ENCODE measurements around the gene GLB1L.

The GLB1L gene

DNA sequence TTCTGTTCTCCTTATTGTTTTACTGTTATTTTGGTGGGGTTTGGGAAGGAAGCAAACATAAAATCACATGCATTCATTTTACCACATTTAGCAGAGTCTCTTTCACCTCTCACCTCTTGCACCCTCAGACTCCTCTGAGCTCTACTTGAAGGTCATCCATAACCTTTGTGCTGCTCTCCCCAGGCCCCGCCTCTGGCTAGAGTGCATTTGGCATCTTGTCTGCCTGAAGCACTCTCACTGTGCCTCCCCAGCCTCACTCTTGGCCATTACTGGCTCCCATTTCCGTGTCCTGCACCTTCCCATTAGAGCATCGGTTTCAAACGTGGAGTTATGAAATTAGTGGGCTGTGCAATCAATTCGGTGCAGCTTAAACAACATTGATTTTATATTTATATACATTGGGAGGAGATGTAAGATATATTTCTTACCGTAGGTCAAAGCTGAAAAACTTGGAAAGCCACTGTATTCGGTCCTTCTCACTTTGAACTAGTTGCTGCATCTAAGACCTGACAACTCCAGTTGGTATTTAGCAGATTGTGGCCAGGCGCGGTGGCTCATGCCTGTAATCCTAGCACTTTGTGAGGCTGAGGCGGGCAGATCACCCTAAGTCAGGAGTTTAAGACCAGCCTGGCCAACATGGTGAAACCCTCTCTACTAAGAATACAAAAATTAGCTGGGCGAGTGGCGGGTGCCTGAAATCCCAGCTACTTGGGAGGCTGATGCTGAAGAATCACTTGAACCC lies 45.6 kb downstream of the GLB1L start:
- no peak overlapping the region for H3K4me3 ChIP-seq (ENCODE audit: low read depth, low read length)
- TF ChIP-seq, protein P1, sequence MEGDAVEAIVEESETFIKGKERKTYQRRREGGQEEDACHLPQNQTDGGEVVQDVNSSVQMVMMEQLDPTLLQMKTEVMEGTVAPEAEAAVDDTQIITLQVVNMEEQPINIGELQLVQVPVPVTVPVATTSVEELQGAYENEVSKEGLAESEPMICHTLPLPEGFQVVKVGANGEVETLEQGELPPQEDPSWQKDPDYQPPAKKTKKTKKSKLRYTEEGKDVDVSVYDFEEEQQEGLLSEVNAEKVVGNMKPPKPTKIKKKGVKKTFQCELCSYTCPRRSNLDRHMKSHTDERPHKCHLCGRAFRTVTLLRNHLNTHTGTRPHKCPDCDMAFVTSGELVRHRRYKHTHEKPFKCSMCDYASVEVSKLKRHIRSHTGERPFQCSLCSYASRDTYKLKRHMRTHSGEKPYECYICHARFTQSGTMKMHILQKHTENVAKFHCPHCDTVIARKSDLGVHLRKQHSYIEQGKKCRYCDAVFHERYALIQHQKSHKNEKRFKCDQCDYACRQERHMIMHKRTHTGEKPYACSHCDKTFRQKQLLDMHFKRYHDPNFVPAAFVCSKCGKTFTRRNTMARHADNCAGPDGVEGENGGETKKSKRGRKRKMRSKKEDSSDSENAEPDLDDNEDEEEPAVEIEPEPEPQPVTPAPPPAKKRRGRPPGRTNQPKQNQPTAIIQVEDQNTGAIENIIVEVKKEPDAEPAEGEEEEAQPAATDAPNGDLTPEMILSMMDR (IDR thresholded peaks at IDR 0.05; ENCODE audit: low read depth, low read length), result no peak

DNA sequence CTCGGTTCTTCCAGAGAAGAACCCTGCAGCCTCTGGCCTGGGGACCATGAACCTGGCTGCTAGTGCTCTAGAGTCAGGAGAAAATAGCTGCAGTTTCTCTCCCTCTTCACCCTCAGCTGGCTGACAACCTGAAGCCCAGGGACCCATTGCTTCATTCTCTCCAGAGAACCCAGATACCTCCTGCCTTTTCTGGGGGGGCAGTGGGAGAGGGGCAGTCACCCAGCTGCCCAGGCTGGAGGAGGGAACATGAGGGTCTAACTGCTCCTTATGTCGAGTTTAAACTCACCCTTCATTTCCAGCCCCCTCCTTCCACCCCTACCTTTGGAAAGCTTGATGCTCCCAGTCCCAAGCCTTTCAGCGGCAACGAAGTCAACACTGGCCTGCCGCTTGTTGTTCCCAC lies 46.3 kb downstream of the GLB1L start:
- H3K4me3 ChIP-seq (ENCODE audit: low read depth, low read length), result no peak overlapping the region
- TF ChIP-seq, protein P1 (IDR thresholded peaks at IDR 0.05; ENCODE audit: low read depth, low read length), result no peak

DNA sequence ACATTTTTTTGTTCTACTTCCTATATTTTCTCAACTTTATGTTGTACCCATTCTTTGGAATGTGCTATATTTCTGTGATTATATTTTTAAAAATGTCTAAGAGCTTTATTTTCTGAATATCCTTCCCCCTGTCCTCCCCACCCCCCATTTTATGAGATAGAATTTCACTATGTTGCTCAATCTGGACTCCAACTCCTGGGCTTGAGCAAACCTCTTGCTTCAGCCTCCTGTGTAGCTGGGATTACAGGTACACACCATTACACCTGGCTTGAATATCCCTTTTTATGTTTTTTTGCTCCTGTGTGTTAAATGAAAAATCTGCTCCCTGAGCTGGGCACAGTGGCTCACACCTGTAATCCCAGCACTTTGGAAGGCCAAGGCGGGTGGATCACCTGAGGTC lies 47.9 kb downstream of the GLB1L start:
- TF ChIP-seq, protein P1 (IDR thresholded peaks at IDR 0.05; ENCODE audit: low read depth, low read length), result no peak

DNA sequence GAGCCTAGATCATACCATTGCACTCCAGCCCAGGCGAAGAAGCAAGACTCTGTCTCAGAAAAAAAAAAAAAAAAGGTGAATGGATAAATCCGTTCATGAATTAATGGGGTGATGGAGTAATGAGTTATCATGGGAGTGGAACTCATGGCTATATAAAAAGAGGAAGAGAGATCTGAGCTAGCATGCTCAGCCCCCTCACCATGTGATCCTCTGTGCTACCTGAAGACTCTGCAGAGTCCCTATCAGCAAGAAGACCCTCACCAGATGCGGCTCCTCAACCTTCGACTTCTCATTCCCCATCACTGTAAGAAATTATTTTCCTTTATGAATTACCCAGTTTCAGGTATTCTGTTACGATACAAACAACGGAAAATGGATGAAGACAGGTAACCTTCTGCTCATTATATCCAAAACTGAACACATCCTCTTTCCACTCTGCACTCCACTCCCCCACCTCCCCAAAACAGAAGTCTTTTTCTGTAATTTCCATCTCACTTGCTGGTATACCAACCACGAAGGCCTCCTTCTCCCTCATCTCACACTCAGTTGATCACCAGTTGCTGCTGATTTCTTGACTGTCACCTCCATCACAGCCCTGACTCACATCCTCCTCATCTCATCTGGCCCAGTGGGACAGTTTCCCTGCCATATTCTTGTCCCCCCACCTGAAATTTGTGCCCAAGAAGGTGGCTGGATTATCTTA lies 58.3 kb downstream of the GLB1L start:
- no peak overlapping the region for H3K4me3 ChIP-seq (ENCODE audit: low read depth, low read length)
- TF ChIP-seq, protein P1 (IDR thresholded peaks at IDR 0.05; ENCODE audit: low read depth, low read length), result no peak

More for the DNA sequence above, 47.9 kb downstream of the GLB1L start:
- H3K4me3 ChIP-seq (ENCODE audit: low read depth, low read length), result no peak overlapping the region
